Right renal cortex interstitium (tissue), 3 donors: Measurements from ENCODE around the gene SHANK1. TPM values are rescaled to one million over a fixed set of nuclear protein-coding genes. Genes with fewer than 3 reads are reported as not detected.

Source experiments
- DNase-seq, 3 donors: peaks; one replicate each; pipeline ENCODE4 v3.0.0-alpha.2; 2013; ENCODE audit warnings: low read depth in 3 of 3, low spot score in 2 of 3
- polyA plus RNA-seq, 3 donors: library from polyadenylated mRNA; unstranded; fragments of 120-200 nt; gene quantifications; one replicate each; pipeline ENCODE4 v1.2.1, GENCODE V29; 2013; ENCODE audit not compliant: insufficient read length in 3 of 3

The SHANK1 gene
- polyA plus RNA-seq, 3 donors = 3.5 to 5.0 (median 4.9) TPM

- no peak for DNase-seq
Observed at GRCh38 chr19:50729894-50730293, 10.3 kb upstream of the SHANK1 start.

- peak in 2 of 3 donors; percentile 68 to 75 for DNase-seq
Observed at GRCh38 chr19:50728084-50728737, 8.6 kb upstream of the SHANK1 start.

GRCh38 chr19:50725911-50726230 is 6.3 kb upstream of the SHANK1 start:
- DNase-seq = no peak

GRCh38 chr19:50725218-50725910 is 5.8 kb upstream of the SHANK1 start:
- no peak for DNase-seq

DNA sequence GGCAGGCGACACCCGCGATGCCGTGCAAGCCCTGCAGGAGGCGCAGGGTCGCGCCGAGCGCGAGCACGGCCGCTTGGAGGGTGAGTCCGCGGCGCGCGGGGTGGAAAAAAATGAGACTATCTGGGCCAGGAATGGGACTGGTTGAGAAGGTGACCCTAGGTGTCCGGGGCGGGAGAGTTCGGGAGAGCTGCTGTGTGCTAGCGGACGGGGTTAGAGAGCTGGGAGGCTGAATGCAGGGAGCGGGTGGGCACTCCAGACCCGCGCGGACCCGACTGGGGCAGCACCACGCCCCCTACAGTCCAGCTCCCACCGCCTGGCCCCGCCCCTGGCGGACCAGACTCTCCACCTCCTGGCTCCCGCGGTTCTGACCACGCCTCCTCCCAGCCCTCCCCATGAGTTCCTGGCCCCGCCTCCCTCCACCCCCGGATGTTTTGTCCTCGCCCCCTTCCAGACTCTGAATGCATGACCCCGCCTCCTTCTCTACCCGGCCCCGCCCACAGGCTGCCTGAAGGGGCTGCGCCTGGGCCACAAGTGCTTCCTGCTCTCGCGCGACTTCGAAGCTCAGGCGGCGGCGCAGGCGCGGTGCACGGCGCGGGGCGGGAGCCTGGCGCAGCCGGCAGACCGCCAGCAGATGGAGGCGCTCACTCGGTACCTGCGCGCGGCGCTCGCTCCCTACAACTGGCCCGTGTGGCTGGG is 5.1 kb upstream of the SHANK1 start:
- peak; percentile 98 to 100 (median 99) for DNase-seq

GRCh38 chr19:50723735-50724521 is 4.3 kb upstream of the SHANK1 start:
- DNase-seq = no peak

DNA sequence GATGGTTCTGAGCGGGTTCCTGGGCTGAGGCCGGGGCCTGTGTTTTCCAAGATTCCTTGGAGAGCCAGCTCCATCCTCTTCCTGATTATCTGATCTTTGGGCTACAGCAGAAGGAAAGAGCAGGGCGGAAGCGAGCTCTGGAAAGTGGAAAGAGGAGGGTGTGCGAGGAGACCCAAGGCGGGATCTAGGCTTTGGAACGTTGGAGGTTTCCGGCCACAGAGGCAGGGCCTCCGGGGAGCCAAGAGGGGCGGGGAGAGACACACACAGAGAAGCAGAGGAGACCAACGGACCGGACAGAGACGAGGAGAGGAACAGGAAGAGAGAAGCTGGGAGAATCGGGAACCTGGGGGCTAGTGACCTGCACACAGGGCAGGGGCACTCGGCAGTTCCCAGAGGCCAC is 3.5 kb upstream of the SHANK1 start, which contains the start of gene CLEC11A:
Gene CLEC11A (plus strand): TSS at position 296 of the 400 bp plus-strand sequence. CDS start 162 bp downstream, outside the sequence.
- DNase-seq = no peak

GRCh38 chr19:50722201-50723013 is 2.8 kb upstream of the SHANK1 start:
- no peak for DNase-seq

GRCh38 chr19:50721441-50722137 is 2.0 kb upstream of the SHANK1 start:
- DNase-seq = no peak

- no peak for DNase-seq
Observed at GRCh38 chr19:50720921-50721381, 1.3 kb upstream of the SHANK1 start.

DNA sequence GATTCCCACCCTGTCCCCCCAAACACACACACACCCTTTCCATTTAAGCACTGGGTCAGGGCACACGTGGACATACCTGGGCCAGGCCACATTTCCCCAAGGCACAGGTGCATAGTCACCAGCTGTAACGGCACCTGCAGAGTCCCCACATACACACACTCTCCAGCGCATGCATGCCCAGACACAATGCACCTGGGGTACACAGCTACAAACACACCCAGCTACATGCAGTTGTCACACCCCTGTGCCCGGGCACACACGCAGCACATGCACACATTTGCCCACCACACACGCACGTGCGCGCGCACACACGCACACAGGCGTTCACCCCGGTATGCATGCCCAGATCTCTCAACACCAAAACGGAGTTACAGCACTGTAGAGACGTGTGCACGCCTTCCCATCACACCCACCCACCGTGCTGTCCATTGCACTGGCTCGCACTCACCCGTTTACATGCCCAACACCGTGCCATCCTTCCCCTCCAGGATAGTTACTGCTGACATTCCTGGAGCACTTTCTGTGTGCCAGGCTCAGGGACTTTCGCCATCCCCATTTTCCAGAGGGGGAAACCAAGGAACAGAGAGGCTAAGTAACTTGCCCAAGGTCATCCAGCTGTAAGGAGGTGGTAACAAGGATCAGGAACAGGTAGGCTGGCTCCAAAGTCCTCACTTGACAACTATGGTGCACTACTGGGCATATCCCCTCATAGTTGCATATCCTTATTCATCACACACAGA is 749 bp upstream of the SHANK1 start:
- no peak for DNase-seq

DNA sequence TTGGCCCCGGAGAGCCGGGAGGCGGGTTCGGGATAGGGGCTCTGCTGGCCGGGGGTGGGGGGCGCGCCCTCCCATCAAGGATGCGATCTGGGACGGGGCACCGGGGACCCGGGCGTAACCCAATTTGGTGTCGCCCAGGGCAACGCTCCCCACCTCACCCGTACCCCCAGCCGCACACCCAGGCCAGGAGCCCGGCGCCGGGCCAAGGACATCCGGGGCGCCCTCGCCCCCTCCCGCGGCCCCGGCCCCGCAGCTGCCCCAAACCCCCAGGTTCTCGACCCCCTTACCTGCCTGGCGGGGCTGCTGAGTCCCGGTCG is 525 bp downstream of the SHANK1 start:
- DNase-seq = no peak

GRCh38 chr19:50718255-50719118 is 1.1 kb downstream of the SHANK1 start:
- DNase-seq = no peak

GRCh38 chr19:50717891-50718254 is 1.7 kb downstream of the SHANK1 start:
- DNase-seq = no peak

DNA sequence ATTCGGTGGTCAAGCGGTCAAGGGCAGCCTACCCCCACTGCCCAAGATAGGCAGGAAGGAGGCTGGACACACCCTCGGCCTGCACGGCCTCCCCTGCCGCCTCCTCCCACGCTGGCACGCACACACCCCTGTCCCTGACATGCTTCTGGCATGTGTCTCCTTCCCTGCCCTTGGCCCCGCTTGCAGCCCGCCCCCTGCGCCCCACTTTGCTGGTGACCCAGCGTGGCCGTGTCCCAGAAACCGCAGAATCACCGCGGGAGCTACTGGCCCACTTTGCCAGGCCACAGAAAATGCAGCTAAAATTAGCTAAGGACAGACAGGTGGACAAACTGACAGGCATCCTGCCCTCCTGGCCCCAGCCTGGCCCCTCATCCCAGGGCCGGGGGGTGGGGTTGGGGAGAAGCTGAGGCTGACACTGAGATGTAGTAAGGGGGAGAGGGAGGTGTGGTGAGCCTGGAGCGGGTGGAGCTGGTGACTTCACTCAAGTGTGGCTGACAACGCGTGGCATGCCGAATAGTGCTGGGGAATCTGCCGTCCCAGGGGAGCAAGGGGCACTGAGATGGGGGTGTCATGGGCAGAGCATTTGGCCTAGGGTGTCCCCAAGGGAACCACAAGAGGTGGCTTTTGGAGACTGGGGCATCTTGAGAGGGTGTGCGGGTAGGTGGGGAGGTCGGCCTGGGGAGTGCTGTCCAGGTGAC is 2.4 kb downstream of the SHANK1 start:
- DNase-seq = no peak

DNA sequence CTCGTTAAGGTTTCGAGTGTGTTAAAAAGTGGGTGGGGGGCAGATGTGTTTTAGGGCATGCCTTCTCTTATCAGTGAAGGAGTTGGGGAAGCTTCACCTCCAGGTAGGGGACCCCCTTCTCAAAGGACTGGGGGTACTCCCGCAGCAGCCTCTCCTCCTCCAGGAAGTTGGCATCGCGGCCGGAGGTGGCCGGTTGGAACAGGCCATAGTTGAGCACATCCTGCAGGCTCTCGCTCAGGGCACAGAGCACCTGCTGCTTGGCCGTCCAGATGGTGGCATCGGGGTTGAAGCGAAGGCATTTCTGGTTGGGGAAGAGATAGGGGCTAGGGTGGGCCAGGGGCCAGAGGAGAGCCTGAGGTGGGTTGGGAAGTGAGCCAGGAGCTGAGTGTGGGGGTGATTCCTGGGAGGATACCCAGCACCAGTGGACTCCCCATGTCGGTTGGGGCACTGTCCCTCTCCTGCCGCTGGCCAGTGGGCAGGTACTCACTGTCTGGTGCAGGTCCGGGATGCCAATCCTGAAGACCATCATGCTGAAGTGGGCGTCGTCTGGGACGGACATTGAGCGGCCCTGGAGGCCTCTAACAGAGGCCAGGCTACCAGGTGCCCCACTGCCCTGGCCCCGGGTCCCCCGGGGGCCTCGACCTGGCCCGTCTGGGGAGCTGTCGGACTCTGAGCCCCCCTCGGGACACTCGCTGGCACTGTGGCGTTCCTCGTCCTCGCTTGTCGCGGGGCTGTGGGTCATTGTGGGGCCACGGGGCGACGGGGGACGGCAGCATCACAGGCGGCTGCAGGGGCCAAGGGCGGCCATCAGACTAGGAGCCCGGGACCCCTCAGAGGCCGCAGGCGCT is 3.2 kb downstream of the SHANK1 start:
- no peak for DNase-seq
